PC-3 (cell line): ENCODE measurements around the gene FUT6. TPM values are rescaled to one million over a fixed set of nuclear protein-coding genes. Genes with fewer than 3 reads are reported as not detected.

Experiments used
- ATAC-seq: fragments of 200-7000 bp; cut with Tn5 transposase; 2 replicates; pipeline ENCODE4 v1.9.1; 2020; ENCODE audit warnings: mild to moderate bottlenecking, moderate library complexity
- BruUV-seq: library from RNA; stranded (reverse); fragments of 400-500 nt; replicated peaks from 2 replicates; lab custom pipeline; 2021; lab: Mats Ljungman, UMichigan
- CTCF ChIA-PET: fragments of 300-600 bp; sonication (Branson Sonifier 250); formaldehyde crosslinking; loops from one replicate; lab custom pipeline; 2022; ENCODE audit warnings: antibody characterized with exemption; lab: Charles Lee
- POLR2A ChIA-PET: fragments of 300-600 bp; sonication (Branson Sonifier 250); formaldehyde crosslinking; loops from one replicate; lab custom pipeline; 2022; ENCODE audit warnings: antibody characterized with exemption; ENCODE audit not compliant: unreplicated experiment; lab: Charles Lee
- DNase-seq: peaks from one replicate; pipeline ENCODE4 v3.0.0-alpha.2; 2015
- H2AFZ ChIP-seq: fragments of 300-600 bp; sonication (generic); 2 replicates; pipeline ENCODE4 v1.6.0; 2016; ENCODE audit warnings: antibody characterized with exemption, low read length
- H3F3A ChIP-seq: fragments of 300-600 bp; sonication (generic); one replicate; pipeline ENCODE4 v1.6.0; 2017; ENCODE audit warnings: antibody characterized with exemption, low read length, control low read depth, mild to moderate bottlenecking; ENCODE audit not compliant: unreplicated experiment
- H3K27ac ChIP-seq: fragments of 300-600 bp; sonication (generic); 2 replicates; pipeline ENCODE4 v1.5.1; 2016; ENCODE audit warnings: mild to moderate bottlenecking, low read length
- H3K27me3 ChIP-seq: fragments of 300-600 bp; sonication (generic); 2 replicates; pipeline ENCODE4 v1.6.1; 2016; ENCODE audit warnings: low read length, mixed read lengths
- H3K36me3 ChIP-seq: fragments of 300-600 bp; sonication (generic); 2 replicates; pipeline ENCODE4 v1.6.1; 2016; ENCODE audit warnings: low read depth, mixed run types, low read length, mixed read lengths
- H3K4me1 ChIP-seq: fragments of 300-600 bp; sonication (generic); 2 replicates; pipeline ENCODE4 v1.5.1; 2016; ENCODE audit warnings: low read length; ENCODE audit not compliant: insufficient read depth
- H3K4me2 ChIP-seq: fragments of 300-600 bp; sonication (generic); 2 replicates; pipeline ENCODE4 v1.6.0; 2016; ENCODE audit warnings: low read length
- H3K4me3 ChIP-seq: fragments of 300-600 bp; sonication (generic); 2 replicates; pipeline ENCODE4 v1.5.1; 2016; ENCODE audit warnings: mild to moderate bottlenecking, low read length, mixed read lengths
- H3K79me2 ChIP-seq: fragments of 300-600 bp; sonication (generic); 2 replicates; pipeline ENCODE4 v1.6.1; 2017; ENCODE audit warnings: low read length, mixed read lengths
- H3K9ac ChIP-seq: fragments of 300-600 bp; sonication (generic); 2 replicates; pipeline ENCODE4 v1.6.0; 2016; ENCODE audit warnings: mild to moderate bottlenecking, low read length
- H3K9me2 ChIP-seq: fragments of 300-600 bp; sonication (generic); replicated peaks from 2 replicates; pipeline ENCODE4 v1.6.1; 2016; ENCODE audit warnings: mixed run types, low read length, mixed read lengths
- H3K9me3 ChIP-seq: fragments of 300-600 bp; sonication (generic); 2 replicates; pipeline ENCODE4 v1.6.1; 2016; ENCODE audit warnings: low read length, mixed read lengths
- H4K20me1 ChIP-seq: fragments of 300-600 bp; sonication (generic); 2 replicates; pipeline ENCODE4 v1.6.1; 2016; ENCODE audit warnings: low read length, mixed read lengths
- EZH2 ChIP-seq: fragments of 300-600 bp; sonication (generic); IDR thresholded peaks from one replicate; pipeline ENCODE4 v1.6.1; 2017; ENCODE audit warnings: antibody characterized with exemption, mild to moderate bottlenecking, low read length; ENCODE audit not compliant: unreplicated experiment
- EZH2phosphoT487 ChIP-seq: fragments of 300-600 bp; sonication (generic); IDR thresholded peaks from 2 replicates; pipeline ENCODE4 v1.6.1; 2018; ENCODE audit warnings: mild to moderate bottlenecking, antibody characterized with exemption, low read length, borderline replicate concordance
- intact Hi-C: fragments of 100-400 bp; cut with micrococcal nuclease; formaldehyde crosslinking; loops from 2 replicates; pipeline ENCODE4 v1.9.0; 2023
- total RNA-seq: library from RNA; depleted of rRNA; stranded (reverse); fragments of >200 nt; gene quantifications from 2 replicates; pipeline ENCODE4 v1.2.3, GENCODE V29; 2014
- TF ChIP-seq, protein P1 (sequence below): fragments of 300-600 bp; sonication (generic); conservative IDR thresholded peaks from 2 replicates; pipeline ENCODE4 v1.5.1; 2017; ENCODE audit warnings: antibody characterized with exemption, low read depth, mild to moderate bottlenecking, low read length

Gene FUT6
- total RNA-seq, 1 experiment from 2014 or later = 0.69 TPM

DNA sequence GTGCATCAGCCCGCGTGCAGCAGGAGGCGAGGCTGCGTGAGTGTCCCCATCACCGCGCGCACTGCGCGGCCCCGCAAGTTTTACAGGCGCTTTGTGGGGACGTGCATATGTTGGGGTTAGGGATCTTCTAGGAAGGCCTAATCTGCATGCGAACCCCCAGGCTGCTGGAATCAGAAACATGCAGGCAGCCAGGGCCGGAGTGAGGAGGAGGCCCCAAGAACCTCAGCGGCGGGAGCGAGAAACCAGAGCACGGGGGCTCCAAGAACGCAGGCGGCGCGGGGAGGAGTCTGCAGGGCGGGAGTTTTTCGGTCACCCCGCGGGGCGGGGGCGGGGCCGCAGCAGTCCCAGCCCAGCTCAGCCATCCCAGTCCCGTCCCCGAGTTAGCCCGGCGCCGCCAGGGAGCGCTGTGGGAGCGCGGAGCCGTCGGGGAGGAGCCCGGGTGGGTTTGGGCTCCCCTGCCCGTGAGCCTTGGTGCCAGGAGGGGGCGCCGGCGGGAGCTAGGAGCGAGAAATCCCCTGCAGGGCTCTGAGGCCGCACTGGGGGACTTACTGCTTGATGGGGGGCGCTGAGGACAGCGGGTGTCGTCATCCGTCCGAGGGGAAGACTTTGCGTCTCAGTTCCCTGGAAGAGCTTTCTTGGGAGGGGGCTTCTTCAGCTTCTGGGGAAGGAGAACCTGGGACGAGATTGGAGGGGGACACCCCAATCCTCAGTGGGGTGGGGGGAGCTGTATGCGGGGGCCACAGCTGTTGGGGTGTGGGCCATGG is 35.6 kb downstream of the FUT6 start:
- intact Hi-C loops = loop anchor here (2.0 to 5.0 kb wide), 2 partner anchors 89 to 218 kb away; no protein-coding TSS in a partner anchor
- H3K4me2 ChIP-seq = peak overlapping the region; percentile 85
- BruUV-seq = no TSS peak
- peak overlapping the region; percentile 44 for H3K9ac ChIP-seq
- POLR2A ChIA-PET = interaction anchor here (0.6 kb wide), 2 partner anchors 20 to 294 kb away, joined by 3 read pairs; no protein-coding TSS in a partner anchor
- H3K79me2 ChIP-seq = no peaks in the 10 kb centered on the region
- no peaks in the 10 kb centered on the region for H3K27me3 ChIP-seq
- DNase-seq (peak; percentile 98), ATAC-seq (peak; percentile 91)
- peak overlapping the region; percentile 90 for H2AFZ ChIP-seq
- no peaks in the 10 kb centered on the region for H3K36me3 ChIP-seq
- H3K4me1 ChIP-seq = peaks cover 12% of the 10 kb centered on the region
- TF ChIP-seq, protein P1, sequence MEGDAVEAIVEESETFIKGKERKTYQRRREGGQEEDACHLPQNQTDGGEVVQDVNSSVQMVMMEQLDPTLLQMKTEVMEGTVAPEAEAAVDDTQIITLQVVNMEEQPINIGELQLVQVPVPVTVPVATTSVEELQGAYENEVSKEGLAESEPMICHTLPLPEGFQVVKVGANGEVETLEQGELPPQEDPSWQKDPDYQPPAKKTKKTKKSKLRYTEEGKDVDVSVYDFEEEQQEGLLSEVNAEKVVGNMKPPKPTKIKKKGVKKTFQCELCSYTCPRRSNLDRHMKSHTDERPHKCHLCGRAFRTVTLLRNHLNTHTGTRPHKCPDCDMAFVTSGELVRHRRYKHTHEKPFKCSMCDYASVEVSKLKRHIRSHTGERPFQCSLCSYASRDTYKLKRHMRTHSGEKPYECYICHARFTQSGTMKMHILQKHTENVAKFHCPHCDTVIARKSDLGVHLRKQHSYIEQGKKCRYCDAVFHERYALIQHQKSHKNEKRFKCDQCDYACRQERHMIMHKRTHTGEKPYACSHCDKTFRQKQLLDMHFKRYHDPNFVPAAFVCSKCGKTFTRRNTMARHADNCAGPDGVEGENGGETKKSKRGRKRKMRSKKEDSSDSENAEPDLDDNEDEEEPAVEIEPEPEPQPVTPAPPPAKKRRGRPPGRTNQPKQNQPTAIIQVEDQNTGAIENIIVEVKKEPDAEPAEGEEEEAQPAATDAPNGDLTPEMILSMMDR = peak; percentile 100
- no peak for TF ChIP-seq EZH2
- peak overlapping the region; percentile 58 for H3K4me3 ChIP-seq
- no peaks in the 10 kb centered on the region for H3K9me2 ChIP-seq
- no peaks in the 10 kb centered on the region for H3K9me3 ChIP-seq
- no peaks in the 10 kb centered on the region for H4K20me1 ChIP-seq
- CTCF ChIA-PET = interaction anchor here (0.5 to 1.7 kb wide), 17 partner anchors 10 to 1573 kb away, joined by 3 to 27 read pairs (median 6); partner anchors contain the start of genes CAPS, NDUFA11 and VMAC
- no peaks in the 10 kb centered on the region for H3F3A ChIP-seq
- H3K27ac ChIP-seq = no peak overlapping the region

DNA sequence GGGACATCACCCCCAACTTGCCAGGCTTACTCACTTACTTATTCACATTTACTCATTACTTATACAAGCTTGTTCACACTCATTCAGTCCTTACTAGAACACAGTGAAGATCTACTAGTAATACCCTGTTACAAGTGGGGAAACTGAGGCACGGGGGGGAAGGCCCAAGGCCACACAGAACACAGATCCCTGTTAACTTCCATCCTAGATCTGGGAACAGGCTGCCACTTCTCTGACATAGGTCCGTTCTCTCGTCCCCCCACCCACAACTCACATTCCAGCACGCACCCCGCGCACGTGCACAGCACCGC is 36.1 kb downstream of the FUT6 start:
- Histone ChIP-seq H3K27me3 (no peaks in the 10 kb centered on the region), H3K4me3 (peak overlapping the region; percentile 58), H3K9ac (peak overlapping the region; percentile 44)

More for the DNA sequence above, 36.1 kb downstream of the FUT6 start:
- intact Hi-C loops = loop anchor here (5.0 kb wide), 1 partner anchor 219 kb away; no protein-coding TSS in a partner anchor
- Histone ChIP-seq H2AFZ (peak overlapping the region; percentile 90), H3K79me2 (no peaks in the 10 kb centered on the region), H4K20me1 (no peaks in the 10 kb centered on the region), H3K9me2 (no peaks in the 10 kb centered on the region), H3K9me3 (no peaks in the 10 kb centered on the region), H3K4me2 (peak overlapping the region; percentile 85), H3K36me3 (no peaks in the 10 kb centered on the region), H3F3A (no peaks in the 10 kb centered on the region), H3K27ac (no peak overlapping the region), H3K4me1 (peaks cover 12% of the 10 kb centered on the region)
- ChIA-PET POLR2A (no interaction called here), CTCF (interaction anchor here (0.6 to 1.7 kb wide), 11 partner anchors 9 to 244 kb away, joined by 3 to 27 read pairs (median 11); partner anchors contain the start of genes CAPS, NDUFA11 and VMAC)
- no TSS peak for BruUV-seq
- TF ChIP-seq EZH2 = no peak
- TF ChIP-seq, protein P1 = no peak
- TF ChIP-seq EZH2phosphoT487 = no peak
- ATAC-seq (no peak), DNase-seq (no peak)
